GM21390 (cell line): Measurements from ENCODE around the gene PEG3.
"Not testable (repeated sequence)": the region's sequence is repeated elsewhere in the genome, so short reads cannot be mapped to it uniquely, and the experiment has no call there.

Experiments
- ATAC-seq: cut with Tn5 transposase; IDR thresholded peaks from one replicate; pipeline ENCODE4 v1.9.1; 2021; ENCODE audit not compliant: unreplicated experiment

The PEG3 gene

DNA sequence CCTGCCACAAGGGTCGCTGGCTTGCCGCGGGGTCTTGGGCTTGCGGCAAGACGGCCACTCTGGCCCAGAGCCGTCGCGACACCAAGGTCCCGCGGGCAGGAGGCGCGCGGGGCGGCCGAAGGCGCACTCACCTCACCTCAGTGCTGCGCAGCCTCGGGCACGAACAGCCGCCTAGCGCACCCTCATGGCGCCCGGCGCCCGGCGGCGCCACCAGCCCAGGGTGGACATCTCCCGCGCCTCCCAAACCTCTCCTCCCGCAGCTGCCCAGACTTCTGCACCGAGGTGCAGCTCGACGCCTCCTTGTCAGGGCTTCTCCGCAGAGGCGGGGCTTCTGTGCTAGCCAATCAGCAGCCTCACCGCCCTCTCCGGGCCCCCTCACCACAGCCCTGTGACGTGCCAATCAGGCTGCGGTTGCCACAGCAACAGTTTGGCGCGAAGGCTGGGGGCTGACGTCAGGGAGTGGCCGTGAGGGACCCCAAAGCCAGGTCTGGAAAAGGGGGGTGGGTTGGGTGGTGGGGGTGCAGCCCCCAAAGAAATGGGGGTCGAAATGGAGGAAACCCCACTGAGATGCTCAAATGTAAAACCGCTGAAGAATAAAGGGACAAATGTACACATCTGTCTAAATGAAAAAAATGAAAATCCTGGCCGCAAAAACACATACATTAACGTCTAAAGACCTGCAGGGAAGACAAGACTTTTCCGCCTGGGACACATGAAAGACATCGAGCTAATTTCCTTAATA lies at the start of gene PEG3, which contains the start of gene ZIM2:
TSS of gene PEG3 (minus strand) at position 276 of the 742 bp plus-strand sequence. CDS start 16,071 bp downstream, outside the sequence.
TSS of gene ZIM2 (minus strand) at position 276 of the 742 bp plus-strand sequence. CDS start 16,449 bp downstream, outside the sequence.
- ATAC-seq = no peak

DNA sequence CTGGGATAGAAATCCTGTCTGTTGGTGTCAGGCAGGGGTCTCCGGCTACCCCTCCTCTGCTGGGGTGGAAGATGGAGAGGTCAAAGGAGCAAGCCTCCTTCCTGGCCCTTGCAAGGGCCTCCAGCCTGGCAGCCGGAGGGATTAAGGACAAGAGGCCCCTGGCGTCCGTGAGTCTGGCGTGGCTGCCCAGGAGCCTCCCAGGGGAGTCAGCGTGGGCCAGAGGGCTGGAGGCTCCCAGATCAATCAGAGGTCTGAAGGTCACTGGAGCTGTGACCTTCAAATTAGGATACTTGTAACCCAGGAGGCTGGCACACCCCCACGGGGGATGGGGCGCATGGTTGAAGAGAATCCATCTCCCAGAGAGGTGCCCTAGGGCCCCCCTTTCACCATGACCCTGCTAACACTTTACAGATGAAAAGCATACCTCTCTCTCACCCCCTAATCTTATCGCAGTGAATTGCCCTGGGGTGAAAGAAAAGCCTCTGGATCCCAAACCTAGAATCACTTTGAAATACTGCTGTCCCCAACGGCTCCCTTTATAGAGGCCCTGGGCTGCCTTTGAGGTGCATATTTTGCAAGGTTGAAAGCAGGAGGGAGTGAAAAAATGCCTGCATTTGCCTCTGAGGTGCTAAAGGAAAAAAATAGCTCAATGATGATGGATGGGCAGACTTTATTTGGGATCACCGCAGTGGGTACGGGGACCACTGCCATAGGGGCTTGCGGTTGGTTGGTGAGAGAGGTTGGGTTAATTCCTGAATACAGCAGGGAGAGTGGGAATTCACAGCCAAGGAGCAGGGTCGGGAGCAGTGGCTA lies 44.9 kb upstream of the PEG3 start:
- no peak for ATAC-seq

GRCh38 chr19:56884441-56884840 lies 43.9 kb upstream of the PEG3 start:
- no peak for ATAC-seq

- ATAC-seq = no peak
Observed at GRCh38 chr19:56880592-56881190, 40.2 kb upstream of the PEG3 start.

GRCh38 chr19:56877069-56877715 lies 36.7 kb upstream of the PEG3 start:
- ATAC-seq = no peak

- no peak for ATAC-seq
Observed at GRCh38 chr19:56875717-56876116, 35.2 kb upstream of the PEG3 start.

DNA sequence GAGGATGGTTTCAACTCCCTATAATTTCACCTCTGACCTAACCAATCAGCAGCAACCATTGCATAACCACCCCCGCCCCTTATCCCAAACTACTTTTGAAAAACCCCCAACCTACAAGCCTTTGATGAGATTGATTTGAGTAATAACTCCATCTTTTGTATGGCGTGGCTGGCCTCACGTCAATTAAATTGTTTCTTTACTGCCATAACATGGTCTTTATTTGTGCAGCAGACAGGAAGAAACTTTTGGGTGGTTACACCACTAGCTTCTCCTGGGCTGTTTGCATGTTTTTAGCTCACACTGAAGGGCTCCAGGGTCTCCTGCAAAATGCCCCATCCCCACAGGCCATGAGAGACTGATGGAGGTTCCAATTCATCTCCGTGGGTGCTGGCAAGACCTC lies 34.0 kb upstream of the PEG3 start:
- no peak for ATAC-seq

DNA sequence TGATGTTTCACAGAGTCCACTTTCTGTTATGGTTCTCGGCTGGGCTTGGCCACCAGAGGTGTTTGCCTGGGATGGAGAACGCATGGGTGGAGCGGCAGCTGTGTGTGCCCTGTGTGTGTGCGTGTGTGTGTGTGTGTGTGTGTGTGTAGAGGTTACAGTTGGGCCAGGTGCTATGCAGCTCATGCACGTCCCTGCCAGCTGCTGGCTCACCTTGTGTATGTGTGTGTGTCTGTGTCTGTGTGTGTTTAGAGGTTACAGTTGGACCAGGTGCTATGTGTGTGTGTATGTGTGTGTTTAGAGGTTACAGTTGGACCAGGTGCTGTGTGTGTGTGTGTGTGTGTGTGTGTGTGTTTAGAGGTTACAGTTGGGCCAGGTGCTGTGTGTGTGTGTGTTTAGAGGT lies 33.0 kb upstream of the PEG3 start:
- ATAC-seq = no peak

DNA sequence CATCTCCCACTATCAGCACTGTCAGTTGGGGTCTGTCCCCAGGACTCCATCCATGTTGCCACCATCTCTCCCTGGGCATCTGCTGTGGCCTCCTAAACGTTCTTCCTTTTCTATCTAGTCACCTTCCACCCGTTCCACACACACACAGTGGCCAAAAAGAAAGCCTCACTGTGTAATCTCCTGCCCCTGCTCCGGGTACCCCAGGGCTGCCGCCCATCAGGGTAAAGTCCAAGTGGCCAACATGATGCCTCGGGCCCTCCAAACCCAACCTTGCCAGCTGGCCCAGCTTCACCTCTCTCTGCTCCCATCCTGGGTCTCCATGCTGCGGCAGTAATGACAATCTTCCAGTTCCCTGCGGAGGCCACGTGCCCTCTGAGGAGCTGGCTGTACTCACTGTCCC lies 29.4 kb upstream of the PEG3 start:
- no peak for ATAC-seq

DNA sequence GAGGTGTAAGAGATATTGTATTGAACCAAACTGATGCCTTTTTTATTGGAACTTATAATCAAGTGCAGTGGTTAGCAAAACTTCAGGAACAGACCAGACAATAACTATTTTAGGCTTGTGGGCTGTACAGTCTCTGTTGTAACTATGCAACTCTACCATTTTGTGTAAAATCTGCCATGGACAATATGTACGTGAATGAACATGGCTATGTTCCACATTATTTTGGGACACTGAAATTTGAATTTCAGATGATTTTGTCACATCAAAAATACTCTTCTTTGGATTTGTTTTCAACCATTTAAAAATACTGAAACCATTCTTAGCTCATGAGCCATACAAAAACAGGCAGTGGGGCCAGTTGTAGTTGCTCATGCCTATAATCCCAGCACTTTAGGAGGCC lies 27.9 kb upstream of the PEG3 start:
- ATAC-seq = no peak

- ATAC-seq = no peak
Observed at GRCh38 chr19:56866538-56866937, 26.0 kb upstream of the PEG3 start.

- ATAC-seq = no peak
Observed at GRCh38 chr19:56864443-56865125, 24.1 kb upstream of the PEG3 start.

GRCh38 chr19:56862741-56863140 lies 22.2 kb upstream of the PEG3 start:
- ATAC-seq = no peak

GRCh38 chr19:56860409-56860808 lies 19.9 kb upstream of the PEG3 start:
- ATAC-seq = not testable (repeated sequence)

DNA sequence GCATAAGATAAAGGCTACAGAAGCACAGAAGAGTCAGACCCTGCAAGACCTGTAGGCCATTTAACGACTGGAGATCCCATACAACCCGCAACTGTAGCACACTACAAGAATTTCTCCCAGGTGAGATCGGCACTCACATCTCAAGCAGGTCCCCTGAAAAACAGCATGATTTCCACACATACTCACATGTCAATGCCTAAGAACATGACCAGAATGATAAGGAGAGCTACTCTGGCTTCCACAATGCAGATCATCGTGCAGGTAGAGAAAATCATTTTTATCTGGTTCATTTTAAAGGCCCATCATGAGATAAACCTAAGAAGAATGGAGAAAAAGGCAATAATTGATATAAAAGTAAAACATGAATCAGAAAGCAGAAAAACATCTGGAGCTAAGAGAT lies 17.5 kb upstream of the PEG3 start:
- no peak for ATAC-seq

DNA sequence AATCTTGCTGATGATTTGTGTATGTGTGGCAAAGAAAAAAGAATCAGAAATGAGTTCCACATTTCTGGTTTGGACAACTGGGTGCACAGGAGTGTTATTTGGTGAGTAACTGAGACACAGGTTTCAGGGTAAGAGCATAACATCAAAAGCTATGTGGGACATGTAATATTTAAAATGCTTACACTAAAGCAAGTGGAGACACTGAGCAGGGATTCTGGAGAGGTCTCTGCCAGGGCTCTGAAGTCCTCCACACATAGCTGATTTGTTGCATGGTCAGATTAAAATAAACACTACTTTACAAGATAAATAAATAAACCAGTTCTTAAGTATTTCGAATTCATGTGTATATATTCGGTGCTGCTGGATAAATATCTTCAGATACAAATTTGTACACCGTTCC lies 16.3 kb upstream of the PEG3 start:
- no peak for ATAC-seq

- ATAC-seq = not testable (repeated sequence)
Observed at GRCh38 chr19:56852361-56852760, 11.8 kb upstream of the PEG3 start.

- no peak for ATAC-seq
Observed at GRCh38 chr19:56848166-56848565, 7.6 kb upstream of the PEG3 start.

GRCh38 chr19:56842412-56842811 lies 1.9 kb upstream of the PEG3 start:
- ATAC-seq = no peak

GRCh38 chr19:56841193-56841543 lies 642 bp upstream of the PEG3 start:
- ATAC-seq = no peak
